Right cardiac atrium (tissue), 5 donors: Measurements from ENCODE around the gene KIAA1549. TPM values are rescaled to one million over a fixed set of nuclear protein-coding genes. Genes with fewer than 3 reads are reported as not detected.

ENCODE experiments used
- ATAC-seq, 2 donors: fragments of 200-7000 bp; cut with Tn5 transposase; one replicate each; pipeline versions ENCODE4 v1.8.0 to v1.9.1; 2020; ENCODE audit warnings: moderate library complexity in 2 of 2, mild to moderate bottlenecking in 1 of 2
- DNase-seq, 3 donors: peaks; one replicate each; pipeline ENCODE4 v3.0.0-alpha.2; 2020
- H3K27ac ChIP-seq: one replicate; pipeline ENCODE4 v1.5.1; 2013; ENCODE audit warnings: mild to moderate bottlenecking, low read length, control low read depth, moderate library complexity
- H3K27me3 ChIP-seq: one replicate; pipeline ENCODE4 v1.6.1; 2013; ENCODE audit not compliant: control insufficient read depth, insufficient read depth
- H3K4me1 ChIP-seq: one replicate; pipeline ENCODE4 v1.6.1; 2013; ENCODE audit warnings: low read length; ENCODE audit not compliant: control insufficient read depth, insufficient read depth
- H3K4me3 ChIP-seq: one replicate; pipeline ENCODE4 v1.5.1; 2013; ENCODE audit warnings: low read length, control low read depth
- H3K9me3 ChIP-seq: one replicate; pipeline ENCODE4 v1.6.1; 2013; ENCODE audit warnings: low read length; ENCODE audit not compliant: control insufficient read depth
- WGBS: extraction: QIAGEN DNeasy Blood & Tissue Kit; methylation state at CpG from one replicate; pipeline ENCODE4 v1.1.7; 2013; 5-methylcytosine and 5-hydroxymethylcytosine counted together
- intact Hi-C, 4 donors: fragments of 100-400 bp; cut with DNase I; formaldehyde crosslinking; loops; one replicate each; pipeline versions ENCODE4 v1.11.0 to v1.14.0; 2022 to 2023
- polyA plus RNA-seq: library from polyadenylated mRNA; stranded (reverse); fragments of 200-250 nt; gene quantifications from one replicate; pipeline ENCODE4 v1.2.3, GENCODE V29; 2013
- total RNA-seq, 4 donors: library from RNA; stranded (reverse); fragmentation: NEBNext Ultra II Directional; extraction: Animal tissue kit (Norgen Biotek cat#: 25700); gene quantifications; one replicate each; pipeline ENCODE4 v1.2.1, GENCODE V29; 2021
- donor health status: healthy with polysubstance abuse.
- donor health status: DM: no; HTN: yes; CAD: no.
- donor health status: DM: no; HTN: no; CAD: no.
- donor health status: DM: no; HTN: yes; CAD: no; lungs with severe emphysema.
- donor health status: DM: yes; HTN: yes; CAD: no.

The KIAA1549 gene
- total and polyA plus RNA-seq, 5 donors: 0.52 to 1.9 (median 1.5) TPM

GRCh38 chr7:138890499-138891445 lies 90.4 kb downstream of the KIAA1549 start:
- no peaks in the 10 kb centered on the region for H3K4me1 ChIP-seq
- no peak for DNase-seq
- H3K27me3 ChIP-seq: no peaks in the 10 kb centered on the region

GRCh38 chr7:138889582-138890498 lies 91.3 kb downstream of the KIAA1549 start:
- intact Hi-C loops: loop anchor here in 2 of 4 donors (5.0 to 10.0 kb wide), 3 partner anchors 85 to 185 kb away; partner anchors contain the start of gene KIAA1549 (in 1 of the 2)
- DNase-seq (no peak), ATAC-seq (no peak)
- Histone ChIP-seq H3K4me3 (no peak overlapping the region), H3K27me3 (no peaks in the 10 kb centered on the region), H3K9me3 (no peaks in the 10 kb centered on the region), H3K4me1 (no peaks in the 10 kb centered on the region), H3K27ac (no peak overlapping the region)
- 90% methylated on average over 12 of the region's 12 CpGs for WGBS

More at GRCh38 chr7:138890499-138891445, 90.4 kb downstream of the KIAA1549 start:
- intact Hi-C loops: no loop called here
- ATAC-seq: peak; percentile 16 to 28
- H3K27ac ChIP-seq: no peak overlapping the region
- 75% methylated on average over 21 of the region's 21 CpGs for WGBS
- no peaks in the 10 kb centered on the region for H3K9me3 ChIP-seq
- no peak overlapping the region for H3K4me3 ChIP-seq

- H3K4me1 ChIP-seq: no peaks in the 10 kb centered on the region
- intact Hi-C loops: loop anchor here in 2 of 4 donors (5.0 to 10.0 kb wide), 3 partner anchors 87 to 187 kb away; partner anchors contain the start of gene KIAA1549 (in 1 of the 2)
- WGBS: 86% methylated on average over 10 of the region's 10 CpGs
- H3K9me3 ChIP-seq: no peaks in the 10 kb centered on the region
- DNase-seq (no peak), ATAC-seq (no peak)
- no peak overlapping the region for H3K4me3 ChIP-seq
- H3K27me3 ChIP-seq: no peaks in the 10 kb centered on the region
- no peak overlapping the region for H3K27ac ChIP-seq
Observed at GRCh38 chr7:138887872-138888656, 93.1 kb downstream of the KIAA1549 start.

GRCh38 chr7:138887085-138887710 lies 94.0 kb downstream of the KIAA1549 start:
- Histone ChIP-seq H3K27ac (no peak overlapping the region), H3K4me3 (no peak overlapping the region), H3K4me1 (no peaks in the 10 kb centered on the region), H3K9me3 (no peaks in the 10 kb centered on the region), H3K27me3 (no peaks in the 10 kb centered on the region)
- 83% methylated on average over 9 of the region's 9 CpGs for WGBS
- DNase-seq (no peak), ATAC-seq (no peak)
- intact Hi-C loops: loop anchor here in 2 of 4 donors (5.0 to 10.0 kb wide), 3 partner anchors 88 to 188 kb away; partner anchors contain the start of gene KIAA1549 (in 1 of the 2)

- H3K4me1 ChIP-seq: peaks cover 2% of the 10 kb centered on the region
- no peak for ATAC-seq
- no peak overlapping the region for H3K27ac ChIP-seq
- no peak overlapping the region for H3K4me3 ChIP-seq
- DNase-seq: no peak
- 41% methylated on average over 4 of the region's 4 CpGs for WGBS
- H3K9me3 ChIP-seq: no peaks in the 10 kb centered on the region
- intact Hi-C loops: loop anchor here in 2 of 4 donors (5.0 to 10.0 kb wide), 3 partner anchors 88 to 188 kb away; partner anchors contain the start of gene KIAA1549 (in 1 of the 2)
- no peaks in the 10 kb centered on the region for H3K27me3 ChIP-seq
Observed at GRCh38 chr7:138886501-138886917, 94.7 kb downstream of the KIAA1549 start.

GRCh38 chr7:138885383-138886147 lies 95.6 kb downstream of the KIAA1549 start:
- intact Hi-C loops: loop anchor here in 2 of 4 donors (5.0 to 10.0 kb wide), 3 partner anchors 89 to 189 kb away; partner anchors contain the start of gene KIAA1549 (in 1 of the 2)
- WGBS: 90% methylated on average over 13 of the region's 13 CpGs
- H3K4me3 ChIP-seq: no peak overlapping the region
- H3K27ac ChIP-seq: no peak overlapping the region
- ATAC-seq (no peak), DNase-seq (no peak)
- no peaks in the 10 kb centered on the region for H3K9me3 ChIP-seq
- H3K27me3 ChIP-seq: no peaks in the 10 kb centered on the region
- peaks cover 5% of the 10 kb centered on the region for H3K4me1 ChIP-seq

- peaks cover 5% of the 10 kb centered on the region for H3K4me1 ChIP-seq
- no peak overlapping the region for H3K27ac ChIP-seq
- H3K9me3 ChIP-seq: no peaks in the 10 kb centered on the region
- H3K4me3 ChIP-seq: no peak overlapping the region
- intact Hi-C loops: loop anchor here in 2 of 4 donors (10.0 kb wide), 2 partner anchors 93 to 193 kb away; no protein-coding TSS in a partner anchor
- WGBS: 95% methylated on average over 6 of the region's 6 CpGs
- no peak for ATAC-seq
- DNase-seq: no peak
- no peaks in the 10 kb centered on the region for H3K27me3 ChIP-seq
Observed at GRCh38 chr7:138882249-138882648, 98.9 kb downstream of the KIAA1549 start.

GRCh38 chr7:138881579-138882188 lies 99.5 kb downstream of the KIAA1549 start:
- no peak for DNase-seq
- H3K27me3 ChIP-seq: no peaks in the 10 kb centered on the region
- H3K27ac ChIP-seq: peak overlapping the region; percentile 22
- peaks cover 5% of the 10 kb centered on the region for H3K4me1 ChIP-seq
- no peak overlapping the region for H3K4me3 ChIP-seq
- H3K9me3 ChIP-seq: no peaks in the 10 kb centered on the region
- intact Hi-C loops: loop anchor here in 2 of 4 donors (10.0 kb wide), 2 partner anchors 93 to 193 kb away; no protein-coding TSS in a partner anchor
- 74% methylated on average over 6 of the region's 6 CpGs for WGBS
- peak; percentile 26 to 52 for ATAC-seq
